ENCODE measurements around the gene NT5DC1. TPM values are rescaled to one million over a fixed set of nuclear protein-coding genes. Genes with fewer than 3 reads are reported as not detected.

The NT5DC1 gene
- total RNA-seq, 1 experiment from 2014 or later = 37.9 TPM

GRCh38 chr6:116290799-116291198 is 190.1 kb downstream of the NT5DC1 start:
- no peak overlapping the region for H3K27ac ChIP-seq (ENCODE audit: low read depth, low read length, poor library complexity, severe bottlenecking)
- no peak for DNase-seq (ENCODE audit: low spot score)
- no peaks in the 10 kb centered on the region for H3K9me3 ChIP-seq (ENCODE audit: low read depth, low read length, poor library complexity, severe bottlenecking)
- POLR2A ChIA-PET (ENCODE audit: low non-redundant PET) = no interaction called here
- CTCF ChIA-PET = no interaction called here
- no peak overlapping the region for H3K4me3 ChIP-seq (ENCODE audit: low read depth, low read length, poor library complexity, severe bottlenecking)
- H3K27me3 ChIP-seq (replicated peaks; ENCODE audit: insufficient read depth, low read depth, low read length, poor library complexity) = no peaks in the 10 kb centered on the region
- no peaks in the 10 kb centered on the region for H3K36me3 ChIP-seq (ENCODE audit: insufficient read depth, low read length, poor library complexity, severe bottlenecking)
- H3K4me1 ChIP-seq (ENCODE audit: insufficient read depth, low read length, poor library complexity, severe bottlenecking) = no peaks in the 10 kb centered on the region
- no TSS peak for BruUV-seq (replicated peaks)
- intact Hi-C loops (cut with micrococcal nuclease; ENCODE audit: unreplicated experiment) = no loop called here
- no peak for TF ChIP-seq EZH2 (IDR thresholded peaks at IDR 0.05; ENCODE audit: borderline replicate concordance, low read depth, low read length, poor library complexity, severe bottlenecking)

- Histone ChIP-seq H3K27ac (ENCODE audit: low read depth, low read length, poor library complexity, severe bottlenecking) (no peak overlapping the region), H3K4me1 (ENCODE audit: insufficient read depth, low read length, poor library complexity, severe bottlenecking) (no peaks in the 10 kb centered on the region), H3K9me3 (ENCODE audit: low read depth, low read length, poor library complexity, severe bottlenecking) (no peaks in the 10 kb centered on the region), H3K27me3 (replicated peaks; ENCODE audit: insufficient read depth, low read depth, low read length, poor library complexity) (no peaks in the 10 kb centered on the region), H3K4me3 (ENCODE audit: low read depth, low read length, poor library complexity, severe bottlenecking) (no peak overlapping the region), H3K36me3 (ENCODE audit: insufficient read depth, low read length, poor library complexity, severe bottlenecking) (no peaks in the 10 kb centered on the region)
- intact Hi-C loops (cut with micrococcal nuclease; ENCODE audit: unreplicated experiment) = no loop called here
- ChIA-PET POLR2A (ENCODE audit: low non-redundant PET) (no interaction called here), CTCF (no interaction called here)
- DNase-seq (ENCODE audit: low spot score) = no peak
- TF ChIP-seq CTCF (conservative IDR thresholded peaks at IDR 0.05; ENCODE audit: low read depth, low read length) (no peak), EZH2 (IDR thresholded peaks at IDR 0.05; ENCODE audit: borderline replicate concordance, low read depth, low read length, poor library complexity, severe bottlenecking) (no peak)
- BruUV-seq (replicated peaks) = no TSS peak
Observed at GRCh38 chr6:116291701-116292396, 191.2 kb downstream of the NT5DC1 start.

DNA sequence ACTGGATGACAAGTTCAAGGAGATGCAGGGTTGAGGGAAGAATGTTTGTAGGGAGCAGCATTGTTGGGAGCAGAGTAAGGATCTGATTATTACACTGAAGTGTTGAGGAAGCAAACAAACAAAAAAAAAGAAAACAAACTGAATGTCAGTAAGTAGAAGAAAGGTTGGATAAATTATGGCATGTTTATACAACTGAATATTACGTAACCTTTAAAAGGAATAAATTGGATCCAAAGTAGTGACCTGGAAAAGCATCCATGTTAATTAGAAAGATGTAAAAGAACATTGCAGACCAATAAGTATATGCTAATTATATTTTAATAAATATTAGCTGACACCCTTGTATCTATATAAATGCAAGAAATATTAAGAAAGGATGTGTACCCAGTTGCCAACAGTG is 191.9 kb downstream of the NT5DC1 start:
- H3K27ac ChIP-seq (ENCODE audit: low read depth, low read length, poor library complexity, severe bottlenecking) = no peak overlapping the region
- ChIA-PET POLR2A (ENCODE audit: low non-redundant PET) (no interaction called here), CTCF (no interaction called here)
- BruUV-seq (replicated peaks) = no TSS peak
- TF ChIP-seq CTCF (conservative IDR thresholded peaks at IDR 0.05; ENCODE audit: low read depth, low read length) (no peak), EZH2 (IDR thresholded peaks at IDR 0.05; ENCODE audit: borderline replicate concordance, low read depth, low read length, poor library complexity, severe bottlenecking) (no peak)
- H3K36me3 ChIP-seq (ENCODE audit: insufficient read depth, low read length, poor library complexity, severe bottlenecking) = no peaks in the 10 kb centered on the region
- no peaks in the 10 kb centered on the region for H3K4me1 ChIP-seq (ENCODE audit: insufficient read depth, low read length, poor library complexity, severe bottlenecking)
- H3K27me3 ChIP-seq (replicated peaks; ENCODE audit: insufficient read depth, low read depth, low read length, poor library complexity) = no peaks in the 10 kb centered on the region
- no peak overlapping the region for H3K4me3 ChIP-seq (ENCODE audit: low read depth, low read length, poor library complexity, severe bottlenecking)
- DNase-seq (ENCODE audit: low spot score) = no peak
- intact Hi-C loops (cut with micrococcal nuclease; ENCODE audit: unreplicated experiment) = no loop called here
- H3K9me3 ChIP-seq (ENCODE audit: low read depth, low read length, poor library complexity, severe bottlenecking) = no peaks in the 10 kb centered on the region

DNA sequence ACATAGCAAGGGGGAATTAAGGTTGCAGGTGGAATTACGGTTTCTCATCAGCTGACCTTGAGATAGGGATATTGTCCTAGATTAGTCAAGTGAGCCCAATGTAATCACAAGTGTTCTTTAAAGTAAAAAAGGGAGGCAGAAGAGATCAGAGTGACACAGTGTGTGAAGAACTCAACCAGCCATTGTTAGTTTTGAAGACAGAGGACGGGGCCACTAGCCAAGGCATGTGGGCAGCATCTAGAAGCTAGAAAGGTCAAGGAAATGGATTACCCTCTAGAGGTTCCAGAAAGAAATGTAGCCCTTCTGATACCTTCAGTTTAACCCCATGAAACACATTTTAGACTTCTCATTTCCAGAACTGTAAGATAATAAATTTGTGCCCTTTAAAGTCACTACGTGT is 197.6 kb downstream of the NT5DC1 start:
- Histone ChIP-seq H3K4me3 (ENCODE audit: low read depth, low read length, poor library complexity, severe bottlenecking) (no peak overlapping the region), H3K27ac (ENCODE audit: low read depth, low read length, poor library complexity, severe bottlenecking) (no peak overlapping the region), H3K4me1 (ENCODE audit: insufficient read depth, low read length, poor library complexity, severe bottlenecking) (no peaks in the 10 kb centered on the region), H3K9me3 (ENCODE audit: low read depth, low read length, poor library complexity, severe bottlenecking) (no peaks in the 10 kb centered on the region), H3K36me3 (ENCODE audit: insufficient read depth, low read length, poor library complexity, severe bottlenecking) (no peaks in the 10 kb centered on the region), H3K27me3 (replicated peaks; ENCODE audit: insufficient read depth, low read depth, low read length, poor library complexity) (no peaks in the 10 kb centered on the region)
- intact Hi-C loops (cut with micrococcal nuclease; ENCODE audit: unreplicated experiment) = no loop called here
- ChIA-PET CTCF (no interaction called here), POLR2A (ENCODE audit: low non-redundant PET) (no interaction called here)
- TF ChIP-seq EZH2 (IDR thresholded peaks at IDR 0.05; ENCODE audit: borderline replicate concordance, low read depth, low read length, poor library complexity, severe bottlenecking) (no peak), CTCF (conservative IDR thresholded peaks at IDR 0.05; ENCODE audit: low read depth, low read length) (no peak)
- BruUV-seq (replicated peaks) = no TSS peak
- DNase-seq (ENCODE audit: low spot score) = no peak
